DND-41 (cell line): Measurements from ENCODE around the gene TRANK1.

Source experiments
- EZH2 ChIP-seq: IDR thresholded peaks from 3 replicates; pipeline ENCODE4 v1.6.1; 2012; ENCODE audit warnings: borderline replicate concordance, low read depth, mild to moderate bottlenecking, moderate library complexity, low read length, inconsistent platforms; ENCODE audit not compliant: severe bottlenecking
- TF ChIP-seq, protein P1 (sequence below): IDR thresholded peaks from 2 replicates; pipeline ENCODE4 v1.5.1; 2012; ENCODE audit warnings: borderline replicate concordance, low read length, moderate library complexity, mild to moderate bottlenecking; ENCODE audit not compliant: poor library complexity, severe bottlenecking; ENCODE audit errors: extremely low read depth

DNA sequence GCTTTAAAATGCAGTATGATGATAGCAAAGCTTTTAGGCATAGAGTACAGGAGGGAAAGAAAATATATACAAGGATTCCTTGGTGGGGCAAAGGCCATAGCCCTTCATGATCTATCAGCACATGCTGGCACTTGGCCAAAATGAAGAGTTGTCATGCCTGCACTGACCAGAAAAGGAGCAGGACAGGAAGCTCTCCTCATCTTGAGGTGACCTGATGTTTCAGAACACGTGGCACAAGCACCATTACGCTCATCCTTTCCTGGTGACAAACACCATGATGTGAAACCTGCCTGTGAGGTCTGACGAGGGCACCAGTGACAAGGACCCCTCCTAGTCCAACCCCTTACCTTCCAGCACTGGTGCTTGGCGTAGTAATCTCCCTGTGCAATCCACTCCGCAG, 102.6 kb downstream of the TRANK1 start:
- TF ChIP-seq, protein P1, sequence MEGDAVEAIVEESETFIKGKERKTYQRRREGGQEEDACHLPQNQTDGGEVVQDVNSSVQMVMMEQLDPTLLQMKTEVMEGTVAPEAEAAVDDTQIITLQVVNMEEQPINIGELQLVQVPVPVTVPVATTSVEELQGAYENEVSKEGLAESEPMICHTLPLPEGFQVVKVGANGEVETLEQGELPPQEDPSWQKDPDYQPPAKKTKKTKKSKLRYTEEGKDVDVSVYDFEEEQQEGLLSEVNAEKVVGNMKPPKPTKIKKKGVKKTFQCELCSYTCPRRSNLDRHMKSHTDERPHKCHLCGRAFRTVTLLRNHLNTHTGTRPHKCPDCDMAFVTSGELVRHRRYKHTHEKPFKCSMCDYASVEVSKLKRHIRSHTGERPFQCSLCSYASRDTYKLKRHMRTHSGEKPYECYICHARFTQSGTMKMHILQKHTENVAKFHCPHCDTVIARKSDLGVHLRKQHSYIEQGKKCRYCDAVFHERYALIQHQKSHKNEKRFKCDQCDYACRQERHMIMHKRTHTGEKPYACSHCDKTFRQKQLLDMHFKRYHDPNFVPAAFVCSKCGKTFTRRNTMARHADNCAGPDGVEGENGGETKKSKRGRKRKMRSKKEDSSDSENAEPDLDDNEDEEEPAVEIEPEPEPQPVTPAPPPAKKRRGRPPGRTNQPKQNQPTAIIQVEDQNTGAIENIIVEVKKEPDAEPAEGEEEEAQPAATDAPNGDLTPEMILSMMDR, result no peak
- no peak for TF ChIP-seq EZH2
